ENCODE measurements around the gene CFAP46.
A peak's percentile ranks its signal among the peaks of the same experiment; 100 is the strongest.

GRCh38 chr10:132938472-132939339, 3.7 kb downstream of the CFAP46 start:
- TF ChIP-seq, protein P1, sequence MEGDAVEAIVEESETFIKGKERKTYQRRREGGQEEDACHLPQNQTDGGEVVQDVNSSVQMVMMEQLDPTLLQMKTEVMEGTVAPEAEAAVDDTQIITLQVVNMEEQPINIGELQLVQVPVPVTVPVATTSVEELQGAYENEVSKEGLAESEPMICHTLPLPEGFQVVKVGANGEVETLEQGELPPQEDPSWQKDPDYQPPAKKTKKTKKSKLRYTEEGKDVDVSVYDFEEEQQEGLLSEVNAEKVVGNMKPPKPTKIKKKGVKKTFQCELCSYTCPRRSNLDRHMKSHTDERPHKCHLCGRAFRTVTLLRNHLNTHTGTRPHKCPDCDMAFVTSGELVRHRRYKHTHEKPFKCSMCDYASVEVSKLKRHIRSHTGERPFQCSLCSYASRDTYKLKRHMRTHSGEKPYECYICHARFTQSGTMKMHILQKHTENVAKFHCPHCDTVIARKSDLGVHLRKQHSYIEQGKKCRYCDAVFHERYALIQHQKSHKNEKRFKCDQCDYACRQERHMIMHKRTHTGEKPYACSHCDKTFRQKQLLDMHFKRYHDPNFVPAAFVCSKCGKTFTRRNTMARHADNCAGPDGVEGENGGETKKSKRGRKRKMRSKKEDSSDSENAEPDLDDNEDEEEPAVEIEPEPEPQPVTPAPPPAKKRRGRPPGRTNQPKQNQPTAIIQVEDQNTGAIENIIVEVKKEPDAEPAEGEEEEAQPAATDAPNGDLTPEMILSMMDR (IDR thresholded peaks at IDR 0.05; ENCODE audit: insufficient read depth, low read depth, low read length), result peak; percentile 22
- TF ChIP-seq EZH2 (IDR thresholded peaks at IDR 0.05; ENCODE audit: insufficient read depth, low read length), result no peak

Data from astrocyte (in vitro differentiated cells and primary cell).